Measurements from ENCODE around the gene RBM20. TPM values are rescaled to one million over a fixed set of nuclear protein-coding genes. Genes with fewer than 3 reads are reported as not detected.

RBM20 gene
- total and polyA plus RNA-seq, 2 of the 13 experiments (the other 11 are each of a cell fraction or from before 2014, with no cell fraction given) = 0.02 to 0.22 TPM

- no peak for TF ChIP-seq ZNF572 (CRISPR knock-in tag; IDR thresholded peaks at IDR 0.05)
- no peak for TF ChIP-seq HOXA5 (CRISPR knock-in tag; IDR thresholded peaks at IDR 0.05)
- no peak for TF ChIP-seq BRF2 (CRISPR knock-in tag; IDR thresholded peaks at IDR 0.05)
- no peak for TF ChIP-seq XRCC5 (optimal IDR thresholded peaks at IDR 0.05; ENCODE audit: low read length)
- TF ChIP-seq ZNF274 (CRISPR knock-in tag; IDR thresholded peaks at IDR 0.05) = no peak
- TF ChIP-seq ZNF567 (CRISPR knock-in tag; IDR thresholded peaks at IDR 0.05; ENCODE audit: borderline replicate concordance) = no peak
- no peak for TF ChIP-seq ZNF775 (CRISPR knock-in tag; IDR thresholded peaks at IDR 0.05; ENCODE audit: borderline replicate concordance)
- TF ChIP-seq ZBTB42 (CRISPR knock-in tag; IDR thresholded peaks at IDR 0.05) = no peak
- no peak for TF ChIP-seq CERS6 (CRISPR knock-in tag; IDR thresholded peaks at IDR 0.05)
- no peak for TF ChIP-seq IRF9 (CRISPR knock-in tag; IDR thresholded peaks at IDR 0.05; ENCODE audit: borderline replicate concordance)
- TF ChIP-seq CEBPG (CRISPR knock-in tag; IDR thresholded peaks at IDR 0.05) = no peak
- TF ChIP-seq ZNF773 (CRISPR knock-in tag; IDR thresholded peaks at IDR 0.05; ENCODE audit: borderline replicate concordance) = no peak
- TF ChIP-seq ZNF768 (CRISPR knock-in tag; IDR thresholded peaks at IDR 0.05) = no peak
- TF ChIP-seq STAT5B (CRISPR knock-in tag; IDR thresholded peaks at IDR 0.05) = no peak
- no peak for TF ChIP-seq PITX1 (CRISPR knock-in tag; IDR thresholded peaks at IDR 0.05)
- TF ChIP-seq MYNN (CRISPR knock-in tag; IDR thresholded peaks at IDR 0.05; ENCODE audit: low read depth) = no peak
- no peak for TF ChIP-seq TFE3 (CRISPR knock-in tag; IDR thresholded peaks at IDR 0.05)
- no peak for TF ChIP-seq DRAP1 (CRISPR knock-in tag; IDR thresholded peaks at IDR 0.05)
- no peak for TF ChIP-seq TGIF2 (CRISPR knock-in tag; IDR thresholded peaks at IDR 0.05)
- TF ChIP-seq YEATS2 (CRISPR knock-in tag; IDR thresholded peaks at IDR 0.05; ENCODE audit: borderline replicate concordance) = no peak
- Histone ChIP-seq H3K4me1 (ENCODE audit: insufficient read depth, low read length) (peaks cover 24% of the 10 kb centered on the region), H3K27me3 (ENCODE audit: control insufficient read depth in 1 of 2, insufficient read depth in 2 of 2, low read length in 2 of 2) (no peaks in the 10 kb centered on the region), H3K4me2 (ENCODE audit: low read depth, low read length) (no peak overlapping the region), H3K4me3 (replicated peaks in 1 of 3; ENCODE audit: insufficient read depth in 1 of 3, low read depth in 2 of 3, low read length in 3 of 3) (no peak overlapping the region), H3K27ac (ENCODE audit: extremely low read length, insufficient read depth, low read length) (no peak overlapping the region), H2AFZ (ENCODE audit: low read length) (no peak overlapping the region), H3K9me3 (ENCODE audit: low read length) (no peaks in the 10 kb centered on the region), H3K36me3 (replicated peaks in 1 of 2; ENCODE audit: control insufficient read depth in 1 of 2, insufficient read depth in 2 of 2, low read length in 2 of 2) (no peaks in the 10 kb centered on the region), H3K79me2 (ENCODE audit: insufficient read depth, low read length) (no peaks in the 10 kb centered on the region), H3K9ac (ENCODE audit: insufficient read depth, low read depth, low read length) (no peak overlapping the region), H4K20me1 (ENCODE audit: insufficient read depth, low read length) (no peaks in the 10 kb centered on the region)
- ATAC-seq = no peak
- BruUV-seq (replicated peaks) = no TSS peak
- POLR2A ChIA-PET = no interaction called here
- DNase-seq (ENCODE audit: low spot score) = no peak
- 0% methylated on average over 1 of the region's 1 CpG for WGBS (ENCODE audit: low lambda C conversion rate)
- in situ Hi-C loops (cut with HindIII; ENCODE audit: extremely low pct_ligation_motif_present, low pct_unique_long_range_greater_than_20kb) (no loop called here), intact Hi-C loops (cut with micrococcal nuclease; ENCODE audit: unreplicated experiment) (no loop called here)
- FAIRE-seq = no peak
- CTCF ChIA-PET (ENCODE audit: low intra/inter-chr PET ratio, low total read pairs) = no interaction called here
Observed at GRCh38 chr10:110778211-110778610, 134.1 kb downstream of the RBM20 start.
